Measurements from ENCODE around the gene PLEKHA1. TPM values are rescaled to one million over a fixed set of nuclear protein-coding genes. Genes with fewer than 3 reads are reported as not detected.

PLEKHA1 gene
- total and polyA plus RNA-seq, 2 donors (not counting 1 experiment from before 2014, with no cell fraction given): 9.0 to 34.0 TPM

- Histone ChIP-seq H3K4me1 (ENCODE audit: control insufficient read depth in 2 of 2, insufficient read depth in 2 of 2, low read length in 2 of 2) (peaks cover 5 to 21% of the 10 kb centered on the region in 2 donors), H3K9ac (ENCODE audit: low read length) (no peak overlapping the region), H3K27ac (ENCODE audit: low read length in 2 of 2) (no peak overlapping the region), H3K27me3 (replicated peaks in 1 of 4; ENCODE audit: control extremely low read depth in 1 of 4, control insufficient read depth in 3 of 4, insufficient read depth in 4 of 4, low read length in 3 of 4) (peaks cover 0 to 33% (median 15%) of the 10 kb centered on the region in 4 experiments), H3K4me2 (replicated peaks; ENCODE audit: low read depth, low read length, poor library complexity, severe bottlenecking) (no peak overlapping the region), H3K9me3 (ENCODE audit: control extremely low read depth in 1 of 3, control insufficient read depth in 2 of 3, insufficient read depth in 1 of 3, low read length in 2 of 3) (no peaks in the 10 kb centered on the region), H3K36me3 (replicated peaks in 1 of 2; ENCODE audit: control extremely low read depth in 1 of 2, control insufficient read depth in 1 of 2, extremely low read depth in 1 of 2, insufficient read depth in 2 of 2, low read length in 1 of 2) (no peaks in the 10 kb centered on the region), H2AFZ (ENCODE audit: insufficient read depth, low read depth, low read length, poor library complexity, severe bottlenecking) (no peak overlapping the region), H3K79me2 (ENCODE audit: control insufficient read depth, insufficient read depth, low read length) (no peaks in the 10 kb centered on the region), H4K20me1 (ENCODE audit: control insufficient read depth, insufficient read depth, low read length, poor library complexity, severe bottlenecking) (no peaks in the 10 kb centered on the region), H3K4me3 (ENCODE audit: control extremely low read depth in 1 of 5, extremely low read depth in 1 of 5, insufficient read depth in 1 of 5, low read depth in 2 of 5, low read length in 4 of 5) (no peak overlapping the region)
- 94% methylated on average over 11 of the region's 11 CpGs for WGBS (ENCODE audit: insufficient coverage)
- ChIA-PET CTCF (no interaction called here), POLR2A (no interaction called here)
- no peak for ATAC-seq (ENCODE audit: low read depth)
- no peak for DNase-seq
- intact Hi-C loops (cut with micrococcal nuclease): no loop called here
- Mint-ChIP-seq H3K4me1 (peaks cover 15% of the 10 kb centered on the region), H3K27me3 (peaks cover 51% of the 10 kb centered on the region), H3K4me3 (no peak overlapping the region), H3K27ac (no peak overlapping the region), H3K9me3 (ENCODE audit: insufficient read depth) (no peaks in the 10 kb centered on the region)
- TF ChIP-seq CTCF (IDR thresholded peaks at IDR 0.05): no peak
- no peak for TF ChIP-seq EZH2 (IDR thresholded peaks at IDR 0.05; ENCODE audit: borderline replicate concordance, insufficient read depth, low read depth, low read length, poor library complexity, severe bottlenecking)
These were observed 90.1 kb downstream of the PLEKHA1 start for GRCh38 chr10:122464586-122464985.

DNA sequence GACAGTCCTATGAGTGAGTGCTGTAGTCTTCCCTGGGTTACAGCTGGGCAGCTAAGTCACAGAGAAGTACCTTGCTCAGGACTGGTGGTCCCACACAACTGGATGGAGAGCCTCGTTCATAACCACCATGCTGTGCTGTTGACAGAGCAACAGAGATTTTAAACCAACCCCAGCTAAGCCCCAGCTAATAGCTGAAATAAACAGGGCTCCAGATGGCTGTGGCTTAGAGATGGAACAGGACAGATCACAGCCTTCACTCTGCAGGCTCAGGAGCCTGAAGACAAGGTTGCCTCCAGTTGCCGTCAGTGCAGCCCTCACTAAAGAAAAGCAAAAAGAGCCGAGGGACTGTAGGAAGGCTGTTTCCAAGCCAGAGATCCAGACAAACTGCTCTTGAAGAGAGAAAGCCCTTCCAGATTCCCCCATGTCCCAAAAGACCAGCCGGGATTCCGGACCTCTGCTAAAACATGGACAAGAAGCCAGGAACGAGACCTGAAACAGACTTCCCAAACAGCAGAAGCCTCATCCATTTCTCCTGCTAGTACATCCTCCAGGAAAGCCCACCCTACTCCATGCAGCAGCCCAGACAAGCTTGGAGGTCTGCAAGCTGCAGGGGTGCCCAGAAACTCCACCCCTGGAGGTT lies 91.0 kb downstream of the PLEKHA1 start:
- Histone ChIP-seq H3K4me1 (ENCODE audit: control insufficient read depth in 2 of 2, insufficient read depth in 2 of 2, low read length in 2 of 2) (peaks cover 5 to 14% of the 10 kb centered on the region in 2 donors), H4K20me1 (ENCODE audit: control insufficient read depth, insufficient read depth, low read length, poor library complexity, severe bottlenecking) (no peaks in the 10 kb centered on the region), H3K27me3 (replicated peaks in 1 of 4; ENCODE audit: control extremely low read depth in 1 of 4, control insufficient read depth in 3 of 4, insufficient read depth in 4 of 4, low read length in 3 of 4) (peaks cover 0 to 24% (median 9%) of the 10 kb centered on the region in 4 experiments), H3K9ac (ENCODE audit: low read length) (no peak overlapping the region), H2AFZ (ENCODE audit: insufficient read depth, low read depth, low read length, poor library complexity, severe bottlenecking) (no peak overlapping the region), H3K9me3 (ENCODE audit: control extremely low read depth in 1 of 3, control insufficient read depth in 2 of 3, insufficient read depth in 1 of 3, low read length in 2 of 3) (no peaks in the 10 kb centered on the region), H3K36me3 (replicated peaks in 1 of 2; ENCODE audit: control extremely low read depth in 1 of 2, control insufficient read depth in 1 of 2, extremely low read depth in 1 of 2, insufficient read depth in 2 of 2, low read length in 1 of 2) (no peaks in the 10 kb centered on the region), H3K27ac (ENCODE audit: low read length in 2 of 2) (no peak overlapping the region), H3K79me2 (ENCODE audit: control insufficient read depth, insufficient read depth, low read length) (no peaks in the 10 kb centered on the region), H3K4me3 (ENCODE audit: control extremely low read depth in 1 of 5, extremely low read depth in 1 of 5, insufficient read depth in 1 of 5, low read depth in 2 of 5, low read length in 4 of 5) (no peak overlapping the region), H3K4me2 (replicated peaks; ENCODE audit: low read depth, low read length, poor library complexity, severe bottlenecking) (no peak overlapping the region)
- no peaks in the 10 kb centered on the region for H3K9me3 Mint-ChIP-seq (ENCODE audit: insufficient read depth)
- H3K4me3 Mint-ChIP-seq: no peak overlapping the region
- ChIA-PET POLR2A (no interaction called here), CTCF (no interaction called here)
- no peak for ATAC-seq (ENCODE audit: low read depth)
- H3K27ac Mint-ChIP-seq: no peak overlapping the region
- no peak for DNase-seq
- 80% methylated on average over 6 of the region's 6 CpGs for WGBS (ENCODE audit: insufficient coverage)
- peaks cover 15% of the 10 kb centered on the region for H3K4me1 Mint-ChIP-seq
- intact Hi-C loops (cut with micrococcal nuclease): no loop called here
- H3K27me3 Mint-ChIP-seq: peaks cover 46% of the 10 kb centered on the region
- no peak for TF ChIP-seq EZH2 (IDR thresholded peaks at IDR 0.05; ENCODE audit: borderline replicate concordance, insufficient read depth, low read depth, low read length, poor library complexity, severe bottlenecking)
- TF ChIP-seq CTCF (IDR thresholded peaks at IDR 0.05): no peak

Measured in B cell (primary cell).